OCI-LY1 (cell line): ENCODE data around the gene TUBE1.

ENCODE experiments used
- H2AFZ ChIP-seq: fragments of 200-600 bp; sonication (generic), shearing (Covaris generic); 2 replicates; pipeline ENCODE4 v1.6.0; 2014; ENCODE audit warnings: antibody characterized with exemption, mild to moderate bottlenecking, low read length
- H3F3A ChIP-seq: fragments of 200-600 bp; sonication (generic), shearing (Covaris generic); 2 replicates; pipeline ENCODE4 v1.6.0; 2014; ENCODE audit warnings: mild to moderate bottlenecking, antibody characterized with exemption, low read length, moderate library complexity; ENCODE audit not compliant: insufficient read depth
- H3K27ac ChIP-seq: fragments of 200-600 bp; sonication (generic); 2 replicates; pipeline ENCODE4 v1.5.1; 2014; ENCODE audit warnings: low read length, mixed run types, mild to moderate bottlenecking, low read depth; ENCODE audit not compliant: poor library complexity, severe bottlenecking
- H3K27me3 ChIP-seq: fragments of 200-600 bp; sonication (generic); 2 replicates; pipeline ENCODE4 v1.6.0; 2014; ENCODE audit warnings: antibody characterized with exemption, mild to moderate bottlenecking, low read length, moderate library complexity; ENCODE audit not compliant: insufficient read depth
- H3K36me3 ChIP-seq: fragments of 200-600 bp; sonication (generic); 2 replicates; pipeline ENCODE4 v1.6.1; 2014; ENCODE audit warnings: mild to moderate bottlenecking, antibody characterized with exemption, low read length, moderate library complexity, mixed read lengths; ENCODE audit not compliant: insufficient read depth
- H3K4me1 ChIP-seq: fragments of 200-600 bp; sonication (generic); 2 replicates; pipeline ENCODE4 v1.5.1; 2014; ENCODE audit warnings: mild to moderate bottlenecking, low read length, moderate library complexity; ENCODE audit not compliant: insufficient read depth, severe bottlenecking
- H3K4me2 ChIP-seq: fragments of 200-600 bp; sonication (generic), shearing (Covaris generic); 2 replicates; pipeline ENCODE4 v1.6.1; 2014; ENCODE audit warnings: low read length
- H3K4me3 ChIP-seq: fragments of 200-600 bp; sonication (generic); 2 replicates; pipeline ENCODE4 v1.5.1; 2014; ENCODE audit warnings: low read length, low read depth, mild to moderate bottlenecking, mixed read lengths; ENCODE audit not compliant: poor library complexity, severe bottlenecking
- H3K79me2 ChIP-seq: fragments of 200-600 bp; shearing (Covaris generic); 2 replicates; pipeline ENCODE4 v1.6.1; 2016; ENCODE audit warnings: mixed run types, low read length, mixed read lengths; ENCODE audit not compliant: insufficient read depth
- H3K9ac ChIP-seq: fragments of 200-600 bp; sonication (generic), shearing (Covaris generic); 2 replicates; pipeline ENCODE4 v1.6.1; 2014; ENCODE audit warnings: mild to moderate bottlenecking, low read length, mixed read lengths
- H3K9me2 ChIP-seq: fragments of 200-600 bp; sonication (generic), shearing (Covaris generic); 2 replicates; pipeline ENCODE4 v1.6.1; 2014; ENCODE audit warnings: low read depth, mild to moderate bottlenecking, low read length, mixed read lengths
- H3K9me3 ChIP-seq: fragments of 200-600 bp; shearing (Covaris generic); 2 replicates; pipeline ENCODE4 v1.6.1; 2014; ENCODE audit warnings: low read length, mixed read lengths
- H4K20me1 ChIP-seq: fragments of 200-600 bp; sonication (generic), shearing (Covaris generic); 2 replicates; pipeline ENCODE4 v1.6.0; 2016; ENCODE audit warnings: mild to moderate bottlenecking, low read length; ENCODE audit not compliant: insufficient read depth
- CTCF ChIP-seq: fragments of 200-600 bp; sonication (generic), shearing (Covaris generic); IDR thresholded peaks from 2 replicates; pipeline ENCODE4 v1.5.1; 2017; ENCODE audit warnings: mild to moderate bottlenecking, antibody characterized with exemption, low read length, moderate library complexity, mixed read lengths
- EZH2 ChIP-seq: fragments of 200-600 bp; sonication (generic), shearing (Covaris generic); IDR thresholded peaks from 2 replicates; pipeline ENCODE4 v1.8.0; 2017; ENCODE audit warnings: borderline replicate concordance, mixed run types, mild to moderate bottlenecking, antibody characterized with exemption, low read length, moderate library complexity, mixed read lengths

The TUBE1 gene

DNA sequence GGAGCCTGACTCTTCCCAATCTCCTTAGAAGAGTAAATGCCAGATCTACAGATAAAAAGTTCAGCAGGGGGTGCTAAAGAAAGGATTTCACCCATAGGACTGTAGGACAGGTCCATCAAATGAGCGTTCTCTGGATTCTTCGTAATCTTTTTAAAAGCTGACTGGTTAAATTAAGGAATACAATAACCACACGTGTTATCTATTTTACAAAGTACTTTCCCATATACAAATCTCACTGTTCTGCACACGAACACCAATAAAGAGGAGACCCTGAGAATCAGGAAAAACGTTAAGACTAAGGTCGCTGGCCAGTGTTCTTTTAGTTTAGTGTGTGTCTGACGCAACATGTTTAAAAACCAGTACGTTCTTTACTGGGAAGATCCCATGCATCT, 542 bp downstream of the TUBE1 start:
- Histone ChIP-seq H3F3A (no peaks in the 10 kb centered on the region), H3K4me3 (peak overlapping the region; percentile 80), H3K9me3 (no peaks in the 10 kb centered on the region), H3K4me1 (peaks cover 16% of the 10 kb centered on the region), H3K79me2 (no peaks in the 10 kb centered on the region), H2AFZ (peak overlapping the region; percentile 68; the same call in 1 of the 2 replicates), H3K27me3 (no peaks in the 10 kb centered on the region), H3K36me3 (no peaks in the 10 kb centered on the region), H3K4me2 (peak overlapping the region; percentile 88), H3K9ac (peak overlapping the region; percentile 71), H3K9me2 (no peaks in the 10 kb centered on the region), H3K27ac (no peak overlapping the region), H4K20me1 (no peaks in the 10 kb centered on the region)
- TF ChIP-seq CTCF (peak; percentile 23; the same call in 1 of the 2 replicates), EZH2 (no peak)

DNA sequence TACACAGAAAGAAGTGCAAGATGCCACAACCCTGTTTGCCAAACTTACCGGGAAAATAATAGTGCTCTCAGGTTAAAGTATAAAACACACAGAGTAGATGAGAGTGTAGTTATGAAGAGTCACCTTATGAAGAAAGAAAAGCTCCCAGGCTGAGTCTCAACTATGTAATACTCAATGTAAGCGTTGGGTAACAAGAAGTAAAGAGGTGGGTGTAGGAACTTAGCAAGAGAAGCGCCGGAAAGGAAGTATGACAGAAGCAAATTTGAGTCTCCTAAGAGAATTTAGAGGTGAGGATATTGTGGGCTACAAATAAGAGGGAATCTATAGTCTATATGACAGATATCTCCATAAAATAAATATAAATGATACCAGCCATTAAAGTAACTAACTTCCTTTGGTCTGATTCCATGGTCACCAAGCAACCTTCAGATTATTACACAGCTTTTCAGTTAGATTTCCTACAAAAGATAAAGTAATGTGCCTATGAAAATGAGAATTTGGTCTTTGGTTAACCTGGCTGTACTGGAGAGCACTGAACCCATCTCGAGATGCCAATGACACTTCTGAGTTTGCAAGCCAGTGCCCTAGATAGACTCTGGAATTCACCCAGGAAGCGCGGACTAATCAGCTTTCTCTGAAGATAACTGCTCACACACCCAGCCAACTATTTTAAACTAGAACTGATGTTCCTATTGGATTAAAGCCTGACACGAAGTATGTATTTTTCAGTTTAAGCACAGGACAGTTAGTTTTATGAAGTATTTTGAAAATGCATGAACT, 1.8 kb downstream of the TUBE1 start:
- H3K27me3 ChIP-seq: no peaks in the 10 kb centered on the region
- H3K79me2 ChIP-seq: no peaks in the 10 kb centered on the region
- no peak overlapping the region for H3K4me2 ChIP-seq
- no peaks in the 10 kb centered on the region for H3K9me2 ChIP-seq
- no peaks in the 10 kb centered on the region for H3K9me3 ChIP-seq
- H3K36me3 ChIP-seq: no peaks in the 10 kb centered on the region
- H3F3A ChIP-seq: no peaks in the 10 kb centered on the region
- H4K20me1 ChIP-seq: no peaks in the 10 kb centered on the region
- H3K4me1 ChIP-seq: peaks cover 16% of the 10 kb centered on the region
- H3K27ac ChIP-seq: no peak overlapping the region
- H3K9ac ChIP-seq: no peak overlapping the region
- no peak overlapping the region for H2AFZ ChIP-seq
- TF ChIP-seq EZH2 (no peak), CTCF (no peak)
- H3K4me3 ChIP-seq: no peak overlapping the region

GRCh38 chr6:112081569-112081968, 5.7 kb downstream of the TUBE1 start:
- no peaks in the 10 kb centered on the region for H3K27me3 ChIP-seq
- H3K79me2 ChIP-seq: no peaks in the 10 kb centered on the region
- H3K4me2 ChIP-seq: no peak overlapping the region
- no peak overlapping the region for H3K9ac ChIP-seq
- H4K20me1 ChIP-seq: no peaks in the 10 kb centered on the region
- no peaks in the 10 kb centered on the region for H3F3A ChIP-seq
- H3K36me3 ChIP-seq: peaks cover 5% of the 10 kb centered on the region; the same call in 1 of the 2 replicates
- TF ChIP-seq CTCF: no peak
- no peak for TF ChIP-seq EZH2
- no peaks in the 10 kb centered on the region for H3K9me3 ChIP-seq
- H2AFZ ChIP-seq: no peak overlapping the region
- no peak overlapping the region for H3K27ac ChIP-seq
- H3K4me3 ChIP-seq: no peak overlapping the region
- no peaks in the 10 kb centered on the region for H3K9me2 ChIP-seq
- peaks cover 8% of the 10 kb centered on the region for H3K4me1 ChIP-seq
